Measurements from ENCODE around the gene MALAT1.

MALAT1 gene

GRCh38 chr11:65542738-65543390 lies 44.0 kb downstream of the MALAT1 start:
- TF ChIP-seq, protein P1, sequence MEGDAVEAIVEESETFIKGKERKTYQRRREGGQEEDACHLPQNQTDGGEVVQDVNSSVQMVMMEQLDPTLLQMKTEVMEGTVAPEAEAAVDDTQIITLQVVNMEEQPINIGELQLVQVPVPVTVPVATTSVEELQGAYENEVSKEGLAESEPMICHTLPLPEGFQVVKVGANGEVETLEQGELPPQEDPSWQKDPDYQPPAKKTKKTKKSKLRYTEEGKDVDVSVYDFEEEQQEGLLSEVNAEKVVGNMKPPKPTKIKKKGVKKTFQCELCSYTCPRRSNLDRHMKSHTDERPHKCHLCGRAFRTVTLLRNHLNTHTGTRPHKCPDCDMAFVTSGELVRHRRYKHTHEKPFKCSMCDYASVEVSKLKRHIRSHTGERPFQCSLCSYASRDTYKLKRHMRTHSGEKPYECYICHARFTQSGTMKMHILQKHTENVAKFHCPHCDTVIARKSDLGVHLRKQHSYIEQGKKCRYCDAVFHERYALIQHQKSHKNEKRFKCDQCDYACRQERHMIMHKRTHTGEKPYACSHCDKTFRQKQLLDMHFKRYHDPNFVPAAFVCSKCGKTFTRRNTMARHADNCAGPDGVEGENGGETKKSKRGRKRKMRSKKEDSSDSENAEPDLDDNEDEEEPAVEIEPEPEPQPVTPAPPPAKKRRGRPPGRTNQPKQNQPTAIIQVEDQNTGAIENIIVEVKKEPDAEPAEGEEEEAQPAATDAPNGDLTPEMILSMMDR (conservative IDR thresholded peaks at IDR 0.05; ENCODE audit: low read depth, low read length) = no peak
- H3K4me3 ChIP-seq (ENCODE audit: low read depth, low read length) = no peak overlapping the region
- no peak for DNase-seq (ENCODE audit: low read depth)

GRCh38 chr11:65545853-65546216 lies 47.0 kb downstream of the MALAT1 start:
- TF ChIP-seq, protein P1 (conservative IDR thresholded peaks at IDR 0.05; ENCODE audit: low read depth, low read length) = no peak
- no peak for DNase-seq (ENCODE audit: low read depth)
- no peak overlapping the region for H3K4me3 ChIP-seq (ENCODE audit: low read depth, low read length)

GRCh38 chr11:65546217-65546958 lies 47.5 kb downstream of the MALAT1 start:
- TF ChIP-seq, protein P1 (conservative IDR thresholded peaks at IDR 0.05; ENCODE audit: low read depth, low read length) = no peak

GRCh38 chr11:65547446-65548125 lies 48.7 kb downstream of the MALAT1 start:
- DNase-seq (ENCODE audit: low read depth) = no peak
- no peak overlapping the region for H3K4me3 ChIP-seq (ENCODE audit: low read depth, low read length)

More at GRCh38 chr11:65546217-65546958, 47.5 kb downstream of the MALAT1 start:
- H3K4me3 ChIP-seq (ENCODE audit: low read depth, low read length) = no peak overlapping the region
- no peak for DNase-seq (ENCODE audit: low read depth)

GRCh38 chr11:65548395-65548794 lies 49.5 kb downstream of the MALAT1 start:
- H3K4me3 ChIP-seq (ENCODE audit: low read depth, low read length) = no peak overlapping the region
- TF ChIP-seq, protein P1 (conservative IDR thresholded peaks at IDR 0.05; ENCODE audit: low read depth, low read length) = no peak
- no peak for DNase-seq (ENCODE audit: low read depth)

More at GRCh38 chr11:65547446-65548125, 48.7 kb downstream of the MALAT1 start:
- TF ChIP-seq, protein P1 (conservative IDR thresholded peaks at IDR 0.05; ENCODE audit: low read depth, low read length) = no peak

DNA sequence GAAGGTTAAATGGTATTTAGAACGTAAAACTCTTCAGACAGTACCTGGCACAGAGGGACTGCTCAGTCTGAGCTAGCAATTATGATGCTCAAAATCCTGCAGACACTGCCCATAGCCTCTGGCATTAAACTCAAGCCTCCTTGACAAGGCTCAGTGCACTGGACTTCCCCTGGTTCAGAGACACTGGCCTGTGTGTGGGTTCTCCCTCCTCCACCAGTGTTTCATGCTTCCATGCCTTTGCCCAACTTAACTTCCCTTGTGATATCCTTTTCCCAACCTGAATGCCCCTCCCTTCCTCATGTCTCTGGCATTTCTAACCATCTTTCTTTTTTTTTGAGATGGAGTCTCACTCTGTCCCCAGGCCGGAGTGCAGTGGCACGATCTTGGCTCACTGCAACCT lies 50.3 kb downstream of the MALAT1 start:
- no peak overlapping the region for H3K4me3 ChIP-seq (ENCODE audit: low read depth, low read length)
- TF ChIP-seq, protein P1 (conservative IDR thresholded peaks at IDR 0.05; ENCODE audit: low read depth, low read length) = no peak
- no peak for DNase-seq (ENCODE audit: low read depth)
